Ascending aorta (tissue), 2 donors: ENCODE data around the gene VKORC1. TPM values are rescaled to one million over a fixed set of nuclear protein-coding genes. Genes with fewer than 3 reads are reported as not detected.

Source experiments
- DNase-seq, 2 donors: peaks; one replicate each; pipeline ENCODE4 v3.0.0-alpha.2; 2019; ENCODE audit warnings: low spot score in 2 of 2
- H3K27ac ChIP-seq, 2 donors: fragments of 200-600 bp; sonication (generic); one replicate each; pipeline ENCODE4 v1.5.1; 2016 to 2017; ENCODE audit warnings: mild to moderate bottlenecking in 1 of 2
- H3K27me3 ChIP-seq: fragments of 200-600 bp; sonication (generic); one replicate; pipeline ENCODE4 v1.5.1; 2017
- H3K36me3 ChIP-seq, 2 donors: fragments of 200-600 bp; sonication (generic); one replicate each; pipeline ENCODE4 v1.5.1; 2016
- H3K4me1 ChIP-seq, 2 donors: fragments of 200-600 bp; sonication (generic); one replicate each; pipeline ENCODE4 v1.5.1; 2016 to 2017; ENCODE audit warnings: mild to moderate bottlenecking in 1 of 2
- H3K4me3 ChIP-seq, 2 donors: fragments of 200-600 bp; sonication (generic); one replicate each; pipeline ENCODE4 v1.5.1; 2016 to 2017; ENCODE audit warnings: mild to moderate bottlenecking in 1 of 2
- H3K9me3 ChIP-seq, 2 donors: fragments of 200-600 bp; sonication (generic); one replicate each; pipeline ENCODE4 v1.5.1; 2016
- intact Hi-C: fragments of 100-400 bp; cut with DNase I; formaldehyde crosslinking; loops from one replicate; pipeline ENCODE4 v1.15.1; 2023
- total RNA-seq: library from RNA; depleted of rRNA; stranded (reverse); fragments of >200 nt; gene quantifications from one replicate; pipeline ENCODE4 v1.1.0, GENCODE V29; 2016
- TF ChIP-seq, protein P1 (sequence below), 3 experiments: fragments of 200-600 bp in 2 of 3; fragments of 450-650 bp in 1 of 3; sonication (generic) in 2 of 3; IDR thresholded peaks; one replicate each; pipeline ENCODE4 v1.5.1; 2016 to 2019; ENCODE audit warnings: antibody characterized with exemption in 3 of 3, mild to moderate bottlenecking in 1 of 3, moderate library complexity in 1 of 3

Gene VKORC1
- total RNA-seq, 1 donor from 2014 or later: 227 TPM

DNA sequence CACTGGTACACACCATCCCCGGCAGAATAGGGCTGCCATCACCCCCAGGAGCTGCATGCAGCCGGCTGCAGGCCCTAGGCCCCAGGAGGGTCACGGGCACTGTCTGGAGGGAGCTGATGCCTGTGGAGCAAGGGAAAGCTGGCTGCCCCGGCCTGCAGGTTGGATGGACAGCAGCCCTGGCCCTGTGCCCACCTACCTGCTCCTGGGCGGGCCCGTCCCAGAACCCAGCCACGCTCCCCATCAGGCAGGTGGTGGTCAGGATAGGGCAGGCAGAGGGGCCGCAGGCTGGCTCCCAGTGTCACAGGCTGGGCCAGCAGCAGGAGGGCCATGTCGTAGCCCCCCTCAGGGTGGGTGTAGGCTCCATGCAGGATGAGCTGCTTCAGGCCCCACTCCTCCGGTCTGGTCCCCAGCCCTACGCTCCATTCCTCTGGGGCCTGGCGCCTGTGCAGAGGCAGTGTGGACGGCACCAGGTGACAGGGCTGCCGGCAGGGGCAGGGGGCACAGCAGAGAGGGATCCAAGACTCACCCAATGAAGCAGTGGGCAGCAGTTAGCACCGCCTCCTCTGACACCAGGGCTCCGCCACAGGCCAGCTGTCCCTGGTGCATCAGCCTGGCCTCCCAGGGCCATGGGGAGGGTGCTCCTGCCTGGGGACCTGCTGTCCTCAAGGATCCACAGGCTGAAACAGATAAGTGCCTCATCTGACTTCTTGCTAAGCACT, 9.9 kb downstream of the VKORC1 start:
- TF ChIP-seq, protein P1, sequence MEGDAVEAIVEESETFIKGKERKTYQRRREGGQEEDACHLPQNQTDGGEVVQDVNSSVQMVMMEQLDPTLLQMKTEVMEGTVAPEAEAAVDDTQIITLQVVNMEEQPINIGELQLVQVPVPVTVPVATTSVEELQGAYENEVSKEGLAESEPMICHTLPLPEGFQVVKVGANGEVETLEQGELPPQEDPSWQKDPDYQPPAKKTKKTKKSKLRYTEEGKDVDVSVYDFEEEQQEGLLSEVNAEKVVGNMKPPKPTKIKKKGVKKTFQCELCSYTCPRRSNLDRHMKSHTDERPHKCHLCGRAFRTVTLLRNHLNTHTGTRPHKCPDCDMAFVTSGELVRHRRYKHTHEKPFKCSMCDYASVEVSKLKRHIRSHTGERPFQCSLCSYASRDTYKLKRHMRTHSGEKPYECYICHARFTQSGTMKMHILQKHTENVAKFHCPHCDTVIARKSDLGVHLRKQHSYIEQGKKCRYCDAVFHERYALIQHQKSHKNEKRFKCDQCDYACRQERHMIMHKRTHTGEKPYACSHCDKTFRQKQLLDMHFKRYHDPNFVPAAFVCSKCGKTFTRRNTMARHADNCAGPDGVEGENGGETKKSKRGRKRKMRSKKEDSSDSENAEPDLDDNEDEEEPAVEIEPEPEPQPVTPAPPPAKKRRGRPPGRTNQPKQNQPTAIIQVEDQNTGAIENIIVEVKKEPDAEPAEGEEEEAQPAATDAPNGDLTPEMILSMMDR (IDR thresholded peaks at IDR 0.05): no peak
- Histone ChIP-seq H3K4me1 (no peaks in the 10 kb centered on the region), H3K27ac (no peak overlapping the region), H3K4me3 (no peak overlapping the region), H3K27me3 (no peaks in the 10 kb centered on the region), H3K9me3 (no peaks in the 10 kb centered on the region), H3K36me3 (peaks cover 57 to 71% of the 10 kb centered on the region in 2 donors)
- intact Hi-C loops: no loop called here
- no peak for DNase-seq

DNA sequence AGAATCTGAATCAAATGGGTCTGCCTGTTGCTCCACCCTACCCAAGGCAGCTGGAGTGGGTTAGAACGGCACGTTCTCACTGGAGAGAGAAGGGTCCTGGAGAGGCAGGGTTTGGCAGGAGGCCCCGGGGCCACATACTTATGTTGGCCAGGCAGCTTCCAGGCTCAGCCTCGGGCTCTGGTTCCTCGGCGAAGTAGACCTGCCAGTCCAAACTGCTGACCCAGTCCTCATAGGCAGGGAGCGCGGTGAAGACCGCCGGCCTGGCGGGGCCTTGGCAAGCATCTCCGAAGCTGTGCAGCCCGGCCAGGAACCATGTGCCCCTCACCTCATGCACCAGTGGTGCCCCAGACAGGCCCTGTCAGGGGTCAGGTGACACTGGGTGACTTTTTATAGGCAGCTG, 10.6 kb downstream of the VKORC1 start:
- no peak overlapping the region for H3K4me3 ChIP-seq
- no peaks in the 10 kb centered on the region for H3K4me1 ChIP-seq
- intact Hi-C loops: no loop called here
- H3K9me3 ChIP-seq: no peaks in the 10 kb centered on the region
- TF ChIP-seq, protein P1 (IDR thresholded peaks at IDR 0.05): no peak
- H3K27ac ChIP-seq: no peak overlapping the region
- H3K36me3 ChIP-seq: peaks cover 60 to 76% of the 10 kb centered on the region in 2 donors
- H3K27me3 ChIP-seq: no peaks in the 10 kb centered on the region
- DNase-seq: no peak

DNA sequence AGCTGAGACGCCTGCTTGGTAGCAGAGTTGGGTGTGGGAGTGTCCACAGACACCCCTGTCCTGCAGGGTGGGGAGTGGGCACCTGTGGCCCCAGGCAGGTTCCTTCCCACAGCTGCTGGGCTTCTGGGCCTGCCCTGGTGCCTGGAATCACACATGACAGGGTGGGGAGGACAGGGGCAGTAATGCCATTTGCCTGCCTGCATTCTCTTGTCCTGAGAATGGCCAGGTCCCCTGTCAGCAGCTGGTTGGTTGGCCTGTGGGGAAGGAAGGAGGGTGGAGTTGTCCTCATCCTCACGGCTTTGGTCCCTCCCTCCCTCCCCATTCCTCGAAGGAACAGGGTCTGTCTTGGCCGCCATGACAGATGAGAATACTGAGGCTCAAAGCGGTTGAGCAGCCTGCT, 11.0 kb downstream of the VKORC1 start:
- peaks cover 64 to 80% of the 10 kb centered on the region in 2 donors for H3K36me3 ChIP-seq
- DNase-seq: no peak
- intact Hi-C loops: no loop called here
- H3K27me3 ChIP-seq: no peaks in the 10 kb centered on the region
- H3K4me1 ChIP-seq: no peaks in the 10 kb centered on the region
- no peak overlapping the region for H3K4me3 ChIP-seq
- H3K27ac ChIP-seq: no peak overlapping the region
- TF ChIP-seq, protein P1 (IDR thresholded peaks at IDR 0.05): no peak
- no peaks in the 10 kb centered on the region for H3K9me3 ChIP-seq

DNA sequence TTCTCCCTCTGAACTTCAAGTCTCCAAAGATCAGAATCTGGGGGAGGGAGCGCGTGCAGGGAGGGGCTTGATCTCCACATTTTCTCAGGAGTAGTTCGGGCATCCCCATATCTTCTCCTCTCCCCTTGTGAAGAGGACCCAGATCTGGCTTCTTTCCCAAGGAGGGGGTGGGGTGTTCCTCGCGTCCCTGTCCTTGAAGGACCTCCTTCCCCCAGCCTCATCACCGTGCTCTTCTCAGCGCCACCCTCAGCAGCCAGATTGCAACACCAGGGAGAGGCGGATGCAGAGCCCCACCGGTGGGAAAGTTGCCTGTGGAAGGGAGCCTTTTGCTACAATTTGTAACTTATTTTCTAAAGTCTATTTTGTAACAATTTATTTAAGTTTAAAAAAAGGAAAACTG, 11.5 kb downstream of the VKORC1 start:
- Histone ChIP-seq H3K36me3 (peaks cover 69 to 85% of the 10 kb centered on the region in 2 donors), H3K4me3 (no peak overlapping the region), H3K27ac (no peak overlapping the region), H3K9me3 (no peaks in the 10 kb centered on the region), H3K4me1 (no peaks in the 10 kb centered on the region), H3K27me3 (no peaks in the 10 kb centered on the region)
- no peak for DNase-seq
- TF ChIP-seq, protein P1 (IDR thresholded peaks at IDR 0.05): no peak
- intact Hi-C loops: no loop called here

DNA sequence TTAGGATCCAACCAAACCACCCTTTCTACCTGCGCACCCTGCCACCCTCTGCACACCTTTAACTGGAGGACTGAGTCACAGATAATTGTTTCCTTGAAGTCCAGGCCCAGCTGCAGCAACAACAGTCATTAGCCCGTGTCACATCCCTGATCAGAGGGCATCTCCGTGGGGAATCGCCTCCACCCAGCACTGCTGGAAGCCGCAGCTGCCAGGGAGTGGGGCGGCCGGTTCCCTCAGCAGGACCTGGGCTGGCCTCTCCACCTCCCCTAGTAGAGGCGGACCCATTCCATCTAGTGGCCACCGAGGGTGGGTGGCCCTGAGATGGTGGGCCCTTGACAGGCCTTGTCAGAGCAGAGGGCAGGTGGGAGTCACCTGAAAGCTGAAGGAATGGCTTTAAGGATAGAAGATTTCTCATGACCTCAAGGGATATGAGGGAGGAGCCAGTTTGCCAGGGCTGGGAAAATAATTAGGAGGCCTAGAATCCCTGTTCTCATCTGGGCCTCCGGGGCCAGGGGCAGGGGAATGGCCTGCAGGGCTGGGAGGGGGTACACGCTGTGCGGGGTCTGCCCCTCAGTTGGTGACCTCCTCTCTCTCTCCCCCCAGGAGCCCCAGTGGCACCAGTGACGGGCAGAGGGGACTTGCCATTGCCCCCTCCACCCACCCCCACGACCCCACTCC, 12.1 kb downstream of the VKORC1 start:
- intact Hi-C loops: no loop called here
- Histone ChIP-seq H3K36me3 (peaks cover 75 to 89% of the 10 kb centered on the region in 2 donors), H3K27ac (no peak overlapping the region), H3K4me3 (no peak overlapping the region), H3K4me1 (no peaks in the 10 kb centered on the region), H3K27me3 (no peaks in the 10 kb centered on the region), H3K9me3 (no peaks in the 10 kb centered on the region)
- TF ChIP-seq, protein P1 (IDR thresholded peaks at IDR 0.05): no peak
- DNase-seq: no peak
